Peyer's patch (tissue), 4 donors: ENCODE data around the gene DOCK2.

Experiments
- POLR2A ChIP-seq, 2 donors: fragments of 450-650 bp; IDR thresholded peaks; one replicate each; pipeline ENCODE4 v1.5.1; 2017; ENCODE audit warnings: antibody characterized with exemption in 2 of 2, mild to moderate bottlenecking in 2 of 2, moderate library complexity in 2 of 2
- TF ChIP-seq, protein P1 (sequence below), 6 experiments: fragments of 450-650 bp in 4 of 6; fragments of 200-600 bp in 2 of 6; sonication (generic) in 1 of 6; IDR thresholded peaks; one replicate each; pipeline ENCODE4 v1.5.1; 2017 to 2019; ENCODE audit warnings: antibody characterized with exemption in 6 of 6, mild to moderate bottlenecking in 3 of 6, moderate library complexity in 1 of 6

DNA sequence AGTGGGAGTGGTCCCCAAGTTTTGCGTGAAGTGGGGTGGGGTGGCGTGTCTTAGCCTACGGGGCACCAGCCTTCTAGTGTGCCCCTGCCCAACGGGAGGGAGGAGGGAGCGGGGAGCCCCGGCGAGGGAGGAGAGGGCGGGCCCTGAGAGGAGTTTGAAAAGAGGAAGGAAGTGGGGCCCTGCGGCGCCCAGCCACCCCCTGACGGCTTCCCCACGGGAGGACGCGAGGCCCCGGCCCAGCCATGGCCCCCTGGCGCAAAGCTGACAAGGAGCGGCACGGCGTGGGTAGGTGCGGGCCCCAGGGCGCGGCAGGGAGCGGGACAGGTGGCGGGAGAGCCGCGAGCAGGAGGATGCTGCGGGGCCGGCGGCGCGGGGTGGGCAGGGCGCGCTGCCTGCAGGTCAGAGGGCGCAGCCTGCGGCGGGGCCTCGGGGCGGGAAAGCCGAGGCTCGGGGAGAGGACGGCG is at the start of gene DOCK2:
- TF ChIP-seq POLR2A (IDR thresholded peaks at IDR 0.05), result no peak
- TF ChIP-seq, protein P1, sequence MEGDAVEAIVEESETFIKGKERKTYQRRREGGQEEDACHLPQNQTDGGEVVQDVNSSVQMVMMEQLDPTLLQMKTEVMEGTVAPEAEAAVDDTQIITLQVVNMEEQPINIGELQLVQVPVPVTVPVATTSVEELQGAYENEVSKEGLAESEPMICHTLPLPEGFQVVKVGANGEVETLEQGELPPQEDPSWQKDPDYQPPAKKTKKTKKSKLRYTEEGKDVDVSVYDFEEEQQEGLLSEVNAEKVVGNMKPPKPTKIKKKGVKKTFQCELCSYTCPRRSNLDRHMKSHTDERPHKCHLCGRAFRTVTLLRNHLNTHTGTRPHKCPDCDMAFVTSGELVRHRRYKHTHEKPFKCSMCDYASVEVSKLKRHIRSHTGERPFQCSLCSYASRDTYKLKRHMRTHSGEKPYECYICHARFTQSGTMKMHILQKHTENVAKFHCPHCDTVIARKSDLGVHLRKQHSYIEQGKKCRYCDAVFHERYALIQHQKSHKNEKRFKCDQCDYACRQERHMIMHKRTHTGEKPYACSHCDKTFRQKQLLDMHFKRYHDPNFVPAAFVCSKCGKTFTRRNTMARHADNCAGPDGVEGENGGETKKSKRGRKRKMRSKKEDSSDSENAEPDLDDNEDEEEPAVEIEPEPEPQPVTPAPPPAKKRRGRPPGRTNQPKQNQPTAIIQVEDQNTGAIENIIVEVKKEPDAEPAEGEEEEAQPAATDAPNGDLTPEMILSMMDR (IDR thresholded peaks at IDR 0.05), result no peak
